ENCODE results near the gene ZSWIM8. TPM values are rescaled to one million over a fixed set of nuclear protein-coding genes. Genes with fewer than 3 reads are reported as not detected.
A peak's percentile ranks its signal among the peaks of the same experiment; 100 is the strongest.

ZSWIM8 gene
- total and polyA plus RNA-seq, 5 donors from 2014 or later = 6.0 to 95.5 (median 12.3) TPM

DNA sequence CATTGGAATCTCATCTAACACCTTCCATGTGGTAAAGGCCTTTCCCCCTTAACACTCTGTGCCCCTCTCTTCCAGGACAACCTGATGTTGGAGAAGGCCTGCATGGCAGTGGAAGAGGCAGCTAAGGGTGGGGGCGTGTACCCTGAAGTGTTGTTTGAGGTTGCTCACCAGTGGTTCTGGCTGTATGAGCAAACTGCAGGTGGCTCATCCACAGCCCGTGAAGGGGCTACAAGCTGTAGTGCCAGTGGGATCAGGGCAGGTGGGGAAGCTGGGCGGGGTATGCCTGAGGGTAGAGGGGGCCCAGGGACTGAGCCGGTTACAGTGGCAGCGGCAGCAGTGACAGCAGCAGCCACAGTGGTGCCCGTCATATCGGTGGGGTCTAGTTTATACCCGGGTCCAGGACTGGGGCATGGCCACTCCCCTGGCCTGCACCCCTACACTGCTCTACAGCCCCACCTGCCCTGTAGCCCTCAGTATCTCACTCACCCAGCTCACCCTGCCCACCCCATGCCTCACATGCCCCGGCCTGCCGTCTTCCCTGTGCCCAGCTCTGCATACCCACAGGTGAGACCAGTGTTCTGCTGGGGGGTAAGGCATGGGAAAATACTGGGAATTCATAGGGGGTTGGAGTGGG is 13.6 kb downstream of the ZSWIM8 start:
- ATAC-seq (ENCODE audit: low read depth in 2 of 2) (peak; percentile 23 to 24), DNase-seq (no peak)
- H3K4me3 Mint-ChIP-seq = no peak overlapping the region
- H3K27me3 Mint-ChIP-seq = no peaks in the 10 kb centered on the region
- Histone ChIP-seq H3K4me3 (ENCODE audit: low read depth, low read length) (no peak overlapping the region), H3K27ac (ENCODE audit: insufficient read depth, low read length, poor library complexity, severe bottlenecking) (no peak overlapping the region), H3K9me3 (ENCODE audit: control insufficient read depth in 2 of 2, low read length in 2 of 2) (no peaks in the 10 kb centered on the region), H3K36me3 (ENCODE audit: control insufficient read depth, insufficient read depth, low read length) (peaks cover 56% of the 10 kb centered on the region), H3K27me3 (ENCODE audit: control insufficient read depth, insufficient read depth, low read length) (no peaks in the 10 kb centered on the region), H3K4me1 (ENCODE audit: control insufficient read depth, insufficient read depth, low read length, poor library complexity, severe bottlenecking) (no peaks in the 10 kb centered on the region)
- H3K9me3 Mint-ChIP-seq = peaks cover 0 to 2% (median 0%) of the 10 kb centered on the region in 7 donors
- H3K27ac Mint-ChIP-seq = no peak overlapping the region
- peaks cover 0 to 6% (median 4%) of the 10 kb centered on the region in 4 donors for H3K4me1 Mint-ChIP-seq
- H3K36me3 Mint-ChIP-seq = peaks cover 47% of the 10 kb centered on the region

DNA sequence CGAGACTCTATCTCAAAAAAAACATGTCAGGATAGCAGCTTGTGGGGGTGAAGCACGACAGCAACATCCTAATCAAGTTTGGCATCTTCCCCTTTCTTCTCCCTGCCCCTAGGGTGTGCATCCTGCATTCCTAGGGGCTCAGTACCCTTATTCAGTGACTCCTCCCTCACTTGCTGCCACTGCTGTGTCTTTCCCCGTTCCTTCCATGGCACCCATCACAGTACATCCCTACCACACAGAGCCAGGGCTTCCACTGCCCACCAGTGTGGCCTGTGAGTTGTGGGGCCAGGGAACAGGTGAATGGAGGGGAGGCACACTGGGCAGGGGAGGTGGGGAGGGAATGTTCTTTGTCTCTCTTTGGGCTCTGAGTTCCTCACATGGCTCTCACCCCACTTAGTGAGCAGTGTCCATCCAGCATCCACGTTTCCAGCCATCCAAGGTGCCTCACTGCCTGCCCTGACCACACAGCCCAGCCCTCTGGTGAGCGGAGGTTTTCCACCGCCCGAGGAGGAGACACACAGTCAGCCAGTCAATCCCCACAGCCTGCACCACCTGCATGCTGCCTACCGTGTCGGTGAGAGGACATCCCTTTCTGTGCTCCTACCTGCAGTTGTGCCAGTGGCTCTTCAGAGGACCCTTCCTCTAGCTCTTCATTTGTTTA is 14.6 kb downstream of the ZSWIM8 start:
- no peak for DNase-seq
- no peak overlapping the region for H3K4me3 Mint-ChIP-seq
- H3K4me1 Mint-ChIP-seq = peaks cover 0 to 5% (median 3%) of the 10 kb centered on the region in 4 donors
- H3K9me3 Mint-ChIP-seq = peaks cover 0 to 2% (median 0%) of the 10 kb centered on the region in 7 donors
- Histone ChIP-seq H3K27ac (ENCODE audit: insufficient read depth, low read length, poor library complexity, severe bottlenecking) (no peak overlapping the region), H3K9me3 (ENCODE audit: control insufficient read depth in 2 of 2, low read length in 2 of 2) (no peaks in the 10 kb centered on the region), H3K4me3 (ENCODE audit: low read depth, low read length) (no peak overlapping the region), H3K36me3 (ENCODE audit: control insufficient read depth, insufficient read depth, low read length) (peaks cover 57% of the 10 kb centered on the region), H3K4me1 (ENCODE audit: control insufficient read depth, insufficient read depth, low read length, poor library complexity, severe bottlenecking) (no peaks in the 10 kb centered on the region), H3K27me3 (ENCODE audit: control insufficient read depth, insufficient read depth, low read length) (no peaks in the 10 kb centered on the region)
- H3K27ac Mint-ChIP-seq = peak overlapping the region in 1 of 3 donors; percentile 59
- peaks cover 43% of the 10 kb centered on the region for H3K36me3 Mint-ChIP-seq
- H3K27me3 Mint-ChIP-seq = no peaks in the 10 kb centered on the region
- peak in 1 of 2 donors; percentile 9 for ATAC-seq (ENCODE audit: low read depth in 2 of 2)

DNA sequence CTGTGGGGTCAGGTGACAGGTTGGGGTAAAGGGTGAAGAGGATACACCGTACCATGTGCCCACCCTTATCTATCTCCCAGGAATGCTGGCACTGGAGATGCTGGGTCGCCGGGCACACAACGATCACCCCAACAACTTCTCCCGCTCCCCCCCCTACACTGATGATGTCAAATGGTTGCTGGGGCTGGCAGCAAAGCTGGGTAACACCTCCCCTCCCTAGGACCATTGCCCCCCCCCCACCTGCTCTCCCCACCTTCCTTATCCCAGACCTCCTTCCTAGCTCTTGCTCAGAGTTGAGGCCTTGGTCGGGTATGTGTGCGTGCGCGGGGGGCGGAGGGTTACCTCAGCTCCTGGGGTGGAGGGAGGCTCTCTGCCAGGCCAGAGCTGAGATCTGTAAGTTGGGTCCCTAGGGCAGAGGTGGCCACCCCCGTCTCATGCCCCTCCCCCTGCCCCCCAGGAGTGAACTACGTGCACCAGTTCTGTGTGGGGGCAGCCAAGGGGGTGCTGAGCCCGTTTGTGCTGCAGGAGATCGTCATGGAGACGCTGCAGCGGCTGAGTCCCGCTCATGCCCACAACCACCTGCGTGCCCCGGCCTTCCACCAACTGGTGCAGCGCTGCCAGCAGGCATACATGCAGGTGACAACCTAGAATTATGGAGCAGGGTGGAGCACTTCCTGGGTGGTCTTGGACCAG is 15.3 kb downstream of the ZSWIM8 start:
- H3K4me1 Mint-ChIP-seq = peaks cover 0 to 7% (median 4%) of the 10 kb centered on the region in 4 donors
- no peaks in the 10 kb centered on the region for H3K27me3 ChIP-seq (ENCODE audit: control insufficient read depth, insufficient read depth, low read length)
- no peak for DNase-seq
- H3K36me3 Mint-ChIP-seq = peaks cover 43% of the 10 kb centered on the region
- H3K9me3 Mint-ChIP-seq = peaks cover 0 to 2% (median 0%) of the 10 kb centered on the region in 7 donors
- no peak for ATAC-seq (ENCODE audit: low read depth in 2 of 2)
- no peaks in the 10 kb centered on the region for H3K27me3 Mint-ChIP-seq
- no peaks in the 10 kb centered on the region for H3K4me1 ChIP-seq (ENCODE audit: control insufficient read depth, insufficient read depth, low read length, poor library complexity, severe bottlenecking)
- H3K4me3 Mint-ChIP-seq = no peak overlapping the region
- peaks cover 57% of the 10 kb centered on the region for H3K36me3 ChIP-seq (ENCODE audit: control insufficient read depth, insufficient read depth, low read length)
- no peaks in the 10 kb centered on the region for H3K9me3 ChIP-seq (ENCODE audit: control insufficient read depth in 2 of 2, low read length in 2 of 2)
- H3K27ac Mint-ChIP-seq = no peak overlapping the region
- no peak overlapping the region for H3K4me3 ChIP-seq (ENCODE audit: low read depth, low read length)
- no peak overlapping the region for H3K27ac ChIP-seq (ENCODE audit: insufficient read depth, low read length, poor library complexity, severe bottlenecking)

DNA sequence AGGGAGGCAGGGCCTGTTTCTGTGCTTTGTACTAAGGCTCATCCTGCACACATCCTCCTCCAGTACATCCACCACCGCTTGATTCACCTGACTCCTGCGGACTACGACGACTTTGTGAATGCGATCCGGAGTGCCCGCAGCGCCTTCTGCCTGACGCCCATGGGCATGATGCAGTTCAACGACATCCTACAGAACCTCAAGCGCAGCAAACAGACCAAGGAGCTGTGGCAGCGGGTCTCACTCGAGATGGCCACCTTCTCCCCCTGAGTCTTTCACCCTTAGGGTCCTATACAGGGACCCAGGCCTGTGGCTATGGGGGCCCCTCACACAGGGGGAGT is 15.8 kb downstream of the ZSWIM8 start:
- ATAC-seq (ENCODE audit: low read depth in 2 of 2) (no peak), DNase-seq (no peak)
- Histone ChIP-seq H3K36me3 (ENCODE audit: control insufficient read depth, insufficient read depth, low read length) (peaks cover 63% of the 10 kb centered on the region), H3K4me1 (ENCODE audit: control insufficient read depth, insufficient read depth, low read length, poor library complexity, severe bottlenecking) (peaks cover 2% of the 10 kb centered on the region), H3K9me3 (ENCODE audit: control insufficient read depth in 2 of 2, low read length in 2 of 2) (no peaks in the 10 kb centered on the region), H3K27ac (ENCODE audit: insufficient read depth, low read length, poor library complexity, severe bottlenecking) (no peak overlapping the region), H3K4me3 (ENCODE audit: low read depth, low read length) (no peak overlapping the region), H3K27me3 (ENCODE audit: control insufficient read depth, insufficient read depth, low read length) (no peaks in the 10 kb centered on the region)
- no peak overlapping the region for H3K4me3 Mint-ChIP-seq
- H3K36me3 Mint-ChIP-seq = peaks cover 46% of the 10 kb centered on the region
- H3K27me3 Mint-ChIP-seq = no peaks in the 10 kb centered on the region
- H3K9me3 Mint-ChIP-seq = peaks cover 0 to 2% (median 0%) of the 10 kb centered on the region in 7 donors
- H3K4me1 Mint-ChIP-seq = peaks cover 0 to 12% (median 8%) of the 10 kb centered on the region in 4 donors
- H3K27ac Mint-ChIP-seq = peak overlapping the region in 1 of 3 donors; percentile 76

DNA sequence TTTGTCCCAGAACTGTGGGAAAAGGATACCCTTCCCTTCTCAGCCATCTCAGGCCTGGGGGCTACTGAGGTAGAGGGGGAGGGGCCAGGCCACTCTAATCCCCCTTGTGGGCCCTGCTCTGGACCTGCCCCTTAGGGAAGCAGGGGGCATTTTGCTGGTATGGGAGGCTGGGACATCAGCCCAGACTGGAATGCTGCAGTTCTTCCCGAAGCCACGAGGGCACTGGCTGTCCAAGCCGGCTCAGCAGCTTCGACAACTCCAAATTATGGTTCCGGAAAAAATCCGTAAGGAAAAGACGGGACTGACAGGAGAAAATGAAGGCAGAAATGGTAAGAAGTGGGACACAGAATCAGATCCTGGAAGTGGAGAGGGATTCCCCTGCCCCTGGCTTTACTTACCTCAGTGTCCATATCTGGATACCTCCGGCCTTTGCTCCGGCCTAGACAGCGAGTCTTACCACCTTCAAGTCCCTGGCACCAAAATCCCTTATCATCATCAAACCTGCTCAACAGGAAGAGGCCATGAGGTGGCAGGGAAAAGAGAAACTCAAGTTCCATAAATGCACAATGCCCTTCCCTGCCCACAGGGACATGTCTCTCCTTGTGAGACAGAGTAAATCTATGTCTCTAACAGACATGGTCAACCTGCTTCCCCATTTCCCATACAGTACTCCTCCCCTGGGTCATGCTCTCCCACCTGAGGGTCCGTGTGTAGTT is 17.0 kb downstream of the ZSWIM8 start:
- Histone ChIP-seq H3K27ac (ENCODE audit: insufficient read depth, low read length, poor library complexity, severe bottlenecking) (no peak overlapping the region), H3K36me3 (ENCODE audit: control insufficient read depth, insufficient read depth, low read length) (peaks cover 72% of the 10 kb centered on the region), H3K4me3 (ENCODE audit: low read depth, low read length) (no peak overlapping the region), H3K27me3 (ENCODE audit: control insufficient read depth, insufficient read depth, low read length) (no peaks in the 10 kb centered on the region), H3K4me1 (ENCODE audit: control insufficient read depth, insufficient read depth, low read length, poor library complexity, severe bottlenecking) (peaks cover 14% of the 10 kb centered on the region), H3K9me3 (ENCODE audit: control insufficient read depth in 2 of 2, low read length in 2 of 2) (no peaks in the 10 kb centered on the region)
- H3K9me3 Mint-ChIP-seq = peaks cover 0 to 2% (median 0%) of the 10 kb centered on the region in 7 donors
- no peak for ATAC-seq (ENCODE audit: low read depth in 2 of 2)
- H3K36me3 Mint-ChIP-seq = peaks cover 48% of the 10 kb centered on the region
- H3K4me3 Mint-ChIP-seq = no peak overlapping the region
- no peak for DNase-seq
- H3K4me1 Mint-ChIP-seq = peaks cover 0 to 24% (median 19%) of the 10 kb centered on the region in 4 donors
- H3K27ac Mint-ChIP-seq = no peak overlapping the region
- peaks cover under 1% of the 10 kb centered on the region for H3K27me3 Mint-ChIP-seq

DNA sequence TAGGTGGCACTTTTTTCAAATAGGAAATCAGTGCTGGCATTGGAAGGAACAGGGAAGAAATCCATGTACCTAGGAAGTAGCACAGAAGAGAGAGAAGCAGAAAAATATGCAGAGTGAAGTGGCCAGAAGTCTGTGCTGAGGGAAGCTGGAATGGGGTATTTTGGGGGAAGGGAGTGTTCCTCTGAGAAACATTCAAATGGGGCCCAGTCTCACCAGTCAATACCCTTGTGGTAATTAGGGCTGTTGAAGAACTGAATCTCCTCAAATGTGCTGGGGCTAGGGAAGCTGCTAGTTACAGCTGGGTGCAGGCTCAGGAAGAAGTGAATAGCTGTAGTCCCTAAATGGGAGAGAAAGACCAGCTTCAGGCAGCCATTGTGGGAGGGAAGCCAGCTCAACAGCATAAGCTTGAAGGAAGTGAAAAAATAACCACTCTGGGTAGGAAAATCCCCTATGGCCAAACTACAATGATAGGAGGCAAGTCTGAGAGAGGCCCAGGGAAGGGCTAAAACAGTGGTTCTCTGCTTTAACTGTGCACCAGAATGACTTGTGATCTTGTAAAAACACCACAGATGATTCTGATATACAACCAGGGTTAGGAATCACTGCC is 18.4 kb downstream of the ZSWIM8 start:
- ATAC-seq (ENCODE audit: low read depth in 2 of 2) (no peak), DNase-seq (no peak)
- peaks cover 0 to 38% (median 28%) of the 10 kb centered on the region in 4 donors for H3K4me1 Mint-ChIP-seq
- peaks cover 24% of the 10 kb centered on the region for H3K4me1 ChIP-seq (ENCODE audit: control insufficient read depth, insufficient read depth, low read length, poor library complexity, severe bottlenecking)
- no peaks in the 10 kb centered on the region for H3K9me3 ChIP-seq (ENCODE audit: control insufficient read depth in 2 of 2, low read length in 2 of 2)
- no peak overlapping the region for H3K4me3 ChIP-seq (ENCODE audit: low read depth, low read length)
- H3K27ac ChIP-seq (ENCODE audit: insufficient read depth, low read length, poor library complexity, severe bottlenecking) = no peak overlapping the region
- H3K36me3 ChIP-seq (ENCODE audit: control insufficient read depth, insufficient read depth, low read length) = peaks cover 77% of the 10 kb centered on the region
- H3K9me3 Mint-ChIP-seq = peaks cover 0 to 2% (median 0%) of the 10 kb centered on the region in 7 donors
- peaks cover 4% of the 10 kb centered on the region for H3K27me3 Mint-ChIP-seq
- peak overlapping the region in 1 of 3 donors; percentile 74 for H3K27ac Mint-ChIP-seq
- H3K27me3 ChIP-seq (ENCODE audit: control insufficient read depth, insufficient read depth, low read length) = no peaks in the 10 kb centered on the region
- peak overlapping the region in 1 of 4 donors; percentile 73 for H3K4me3 Mint-ChIP-seq
- H3K36me3 Mint-ChIP-seq = peaks cover 41% of the 10 kb centered on the region
